Hepatocyte (in vitro differentiated cells): Measurements from ENCODE around the gene RBM33. TPM values are rescaled to one million over a fixed set of nuclear protein-coding genes. Genes with fewer than 3 reads are reported as not detected.

ENCODE experiments used
- DNase-seq: peaks from one replicate; pipeline ENCODE4 v3.0.0-alpha.2; 2016; ENCODE audit warnings: low spot score
- H2AFZ ChIP-seq: fragments of 200-600 bp; sonication (generic); 2 replicates; pipeline ENCODE4 v1.6.0; 2016; ENCODE audit warnings: antibody characterized with exemption, mild to moderate bottlenecking
- H3K27ac ChIP-seq: fragments of 200-600 bp; sonication (generic); 2 replicates; pipeline ENCODE4 v1.5.1; 2016; ENCODE audit warnings: mild to moderate bottlenecking
- H3K27me3 ChIP-seq: fragments of 200-600 bp; sonication (generic); 2 replicates; pipeline ENCODE4 v1.6.1; 2016
- H3K36me3 ChIP-seq: fragments of 200-600 bp; sonication (generic); replicated peaks from 2 replicates; pipeline ENCODE4 v1.5.1; 2016; ENCODE audit warnings: low read depth; ENCODE audit not compliant: insufficient read depth
- H3K4me1 ChIP-seq: fragments of 200-600 bp; sonication (generic); 2 replicates; pipeline ENCODE4 v1.5.1; 2016; ENCODE audit warnings: mild to moderate bottlenecking, moderate library complexity; ENCODE audit not compliant: insufficient read depth
- H3K4me2 ChIP-seq: fragments of 200-600 bp; sonication (generic); 2 replicates; pipeline ENCODE4 v1.6.0; 2016
- H3K4me3 ChIP-seq: fragments of 200-600 bp; sonication (generic); 2 replicates; pipeline ENCODE4 v1.5.1; 2016; ENCODE audit warnings: mild to moderate bottlenecking
- H3K79me2 ChIP-seq: fragments of 200-600 bp; sonication (generic); 2 replicates; pipeline ENCODE4 v1.6.0; 2017; ENCODE audit warnings: mild to moderate bottlenecking
- H3K9me2 ChIP-seq: fragments of 200-600 bp; sonication (generic); replicated peaks from 2 replicates; pipeline ENCODE4 v1.6.0; 2017; ENCODE audit warnings: mild to moderate bottlenecking; ENCODE audit not compliant: insufficient read depth
- H3K9me3 ChIP-seq: fragments of 200-600 bp; sonication (generic); 2 replicates; pipeline ENCODE4 v1.5.1; 2016; ENCODE audit warnings: low read depth, mild to moderate bottlenecking
- H4K20me1 ChIP-seq: fragments of 200-600 bp; sonication (generic); 2 replicates; pipeline ENCODE4 v1.6.0; 2016; ENCODE audit warnings: mild to moderate bottlenecking; ENCODE audit not compliant: insufficient read depth, poor library complexity, severe bottlenecking
- EZH2 ChIP-seq: fragments of 200-600 bp; sonication (generic); IDR thresholded peaks from 2 replicates; pipeline ENCODE4 v1.6.1; 2016; ENCODE audit warnings: antibody characterized with exemption, mild to moderate bottlenecking, borderline replicate concordance
- EZH2phosphoT487 ChIP-seq: fragments of 200-600 bp; sonication (generic); IDR thresholded peaks from one replicate; pipeline ENCODE4 v1.6.1; 2018; ENCODE audit warnings: antibody characterized with exemption, mild to moderate bottlenecking, low read depth, moderate library complexity; ENCODE audit not compliant: unreplicated experiment, severe bottlenecking
- WGBS: methylation state at CpG from one replicate; pipeline ENCODE4 v1.1.6; 2016; ENCODE audit warnings: low lambda C conversion rate; ENCODE audit errors: missing lambda C conversion rate; 5-methylcytosine and 5-hydroxymethylcytosine counted together
- polyA plus RNA-seq: library from polyadenylated mRNA; unstranded; fragments of >200 nt; fragmentation: Nextera tagmentation; extraction: Ambion mirVana; gene quantifications from 2 replicates; pipeline ENCODE4 v1.2.1, GENCODE V29; 2016
- total RNA-seq: library from RNA; depleted of rRNA; stranded (reverse); fragments of >200 nt; gene quantifications from 2 replicates; pipeline ENCODE4 v1.2.3, GENCODE V29; 2014
- TF ChIP-seq, protein P1 (sequence below): fragments of 200-600 bp; sonication (generic); IDR thresholded peaks from 2 replicates; pipeline ENCODE4 v1.5.1; 2016; ENCODE audit warnings: antibody characterized with exemption, mild to moderate bottlenecking; ENCODE audit not compliant: poor library complexity

RBM33 gene
- total and polyA plus RNA-seq, 2 experiments from 2014 or later: 24.8 to 40.8 TPM

DNA sequence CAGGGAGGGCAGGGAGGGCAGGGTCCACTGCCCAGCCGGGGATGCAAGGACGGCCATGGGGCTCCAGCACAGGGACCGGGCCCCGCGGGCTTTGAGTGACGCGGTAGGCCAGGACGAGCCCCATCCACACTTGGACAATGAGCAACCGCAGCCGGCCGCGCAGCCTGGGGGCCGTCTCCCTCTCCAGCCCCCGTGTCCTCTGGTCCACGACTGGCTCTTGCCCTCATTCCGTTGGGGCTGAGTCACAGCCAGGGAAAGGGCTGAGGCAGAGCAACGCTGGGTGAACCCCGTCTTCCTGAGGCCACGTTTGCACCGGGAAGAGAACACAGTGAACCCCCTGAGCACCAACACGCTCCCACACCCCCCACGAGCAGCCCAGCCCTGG is 144.1 kb downstream of the RBM33 start:
- H3K4me2 ChIP-seq: no peak overlapping the region
- H4K20me1 ChIP-seq: no peaks in the 10 kb centered on the region
- H3K27ac ChIP-seq: no peak overlapping the region
- H3K4me3 ChIP-seq: no peak overlapping the region
- H3K4me1 ChIP-seq: no peaks in the 10 kb centered on the region
- H3K36me3 ChIP-seq: no peaks in the 10 kb centered on the region
- H3K27me3 ChIP-seq: no peaks in the 10 kb centered on the region
- 96% methylated on average over 14 of the region's 22 CpGs for WGBS
- TF ChIP-seq, protein P1, sequence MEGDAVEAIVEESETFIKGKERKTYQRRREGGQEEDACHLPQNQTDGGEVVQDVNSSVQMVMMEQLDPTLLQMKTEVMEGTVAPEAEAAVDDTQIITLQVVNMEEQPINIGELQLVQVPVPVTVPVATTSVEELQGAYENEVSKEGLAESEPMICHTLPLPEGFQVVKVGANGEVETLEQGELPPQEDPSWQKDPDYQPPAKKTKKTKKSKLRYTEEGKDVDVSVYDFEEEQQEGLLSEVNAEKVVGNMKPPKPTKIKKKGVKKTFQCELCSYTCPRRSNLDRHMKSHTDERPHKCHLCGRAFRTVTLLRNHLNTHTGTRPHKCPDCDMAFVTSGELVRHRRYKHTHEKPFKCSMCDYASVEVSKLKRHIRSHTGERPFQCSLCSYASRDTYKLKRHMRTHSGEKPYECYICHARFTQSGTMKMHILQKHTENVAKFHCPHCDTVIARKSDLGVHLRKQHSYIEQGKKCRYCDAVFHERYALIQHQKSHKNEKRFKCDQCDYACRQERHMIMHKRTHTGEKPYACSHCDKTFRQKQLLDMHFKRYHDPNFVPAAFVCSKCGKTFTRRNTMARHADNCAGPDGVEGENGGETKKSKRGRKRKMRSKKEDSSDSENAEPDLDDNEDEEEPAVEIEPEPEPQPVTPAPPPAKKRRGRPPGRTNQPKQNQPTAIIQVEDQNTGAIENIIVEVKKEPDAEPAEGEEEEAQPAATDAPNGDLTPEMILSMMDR: no peak
- TF ChIP-seq EZH2 (no peak), EZH2phosphoT487 (no peak)
- no peaks in the 10 kb centered on the region for H3K9me3 ChIP-seq
- no peaks in the 10 kb centered on the region for H3K79me2 ChIP-seq
- no peak overlapping the region for H2AFZ ChIP-seq
- DNase-seq: no peak
- no peaks in the 10 kb centered on the region for H3K9me2 ChIP-seq

DNA sequence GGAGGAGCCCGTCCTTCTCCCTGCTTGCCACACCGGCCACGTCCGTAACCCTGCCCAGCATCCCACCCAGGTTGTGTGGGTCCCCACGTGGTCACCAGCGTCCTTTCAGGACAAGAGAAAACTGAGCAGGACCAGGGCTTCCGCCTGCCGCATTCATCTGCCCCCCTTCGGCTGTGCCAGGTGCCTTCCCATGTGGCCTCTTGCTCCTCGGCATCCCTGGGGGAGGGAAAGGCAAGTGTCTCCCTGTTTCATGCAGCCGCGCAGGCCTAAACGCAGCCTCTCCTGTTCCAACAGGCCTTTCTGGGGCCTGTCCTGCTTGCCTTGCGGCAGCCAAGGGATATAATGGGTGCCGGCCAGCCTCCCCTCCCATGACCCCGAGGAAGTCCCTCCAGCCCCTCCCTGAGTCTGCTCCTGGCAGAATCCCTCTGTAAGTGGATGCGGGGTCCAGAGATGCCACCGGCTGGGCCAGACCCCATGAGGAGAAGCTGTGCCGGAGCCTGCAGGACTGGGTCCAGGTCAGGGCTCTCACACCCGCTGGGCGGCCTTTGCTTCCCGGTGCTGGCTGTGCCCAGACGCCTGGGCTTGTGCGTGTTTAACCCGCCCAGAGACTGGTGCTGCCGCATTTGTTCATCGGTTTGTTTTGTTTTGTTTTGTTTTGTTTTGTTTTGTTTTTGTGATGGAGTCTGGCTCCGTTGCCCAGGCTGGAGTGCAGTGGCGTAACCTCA is 144.7 kb downstream of the RBM33 start:
- Histone ChIP-seq H3K9me3 (no peaks in the 10 kb centered on the region), H3K9me2 (no peaks in the 10 kb centered on the region), H3K4me2 (no peak overlapping the region), H2AFZ (no peak overlapping the region), H3K27me3 (no peaks in the 10 kb centered on the region), H3K27ac (no peak overlapping the region), H4K20me1 (no peaks in the 10 kb centered on the region), H3K36me3 (no peaks in the 10 kb centered on the region), H3K4me1 (no peaks in the 10 kb centered on the region), H3K4me3 (no peak overlapping the region), H3K79me2 (no peaks in the 10 kb centered on the region)
- DNase-seq: no peak
- WGBS: 90% methylated on average over 29 of the region's 29 CpGs
- TF ChIP-seq, protein P1: no peak
- TF ChIP-seq EZH2phosphoT487 (no peak), EZH2 (no peak)

DNA sequence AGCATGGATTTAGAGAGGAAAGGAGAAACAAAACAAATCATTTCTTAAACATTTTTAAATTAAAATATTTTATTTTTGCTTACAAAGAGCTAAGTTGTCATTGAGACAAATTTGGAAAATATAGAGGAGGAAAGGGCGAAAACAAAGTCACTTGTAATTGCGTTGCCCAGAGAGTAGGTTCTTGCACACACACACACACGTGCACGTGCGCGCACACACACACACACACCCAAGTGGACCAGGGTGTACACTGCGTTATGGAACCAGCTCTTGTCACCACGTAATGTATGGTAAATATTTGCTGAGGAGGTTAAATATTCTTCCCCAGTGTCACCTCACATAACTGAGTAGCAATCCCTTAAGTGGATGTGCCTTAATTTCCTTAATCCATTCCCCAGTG is 146.2 kb downstream of the RBM33 start:
- H3K27me3 ChIP-seq: no peaks in the 10 kb centered on the region
- H3K4me3 ChIP-seq: no peak overlapping the region
- DNase-seq: no peak
- no peak overlapping the region for H3K4me2 ChIP-seq
- H4K20me1 ChIP-seq: no peaks in the 10 kb centered on the region
- H3K9me2 ChIP-seq: no peaks in the 10 kb centered on the region
- H3K4me1 ChIP-seq: no peaks in the 10 kb centered on the region
- WGBS: 55% methylated on average over 8 of the region's 8 CpGs
- H3K79me2 ChIP-seq: no peaks in the 10 kb centered on the region
- H3K9me3 ChIP-seq: no peaks in the 10 kb centered on the region
- TF ChIP-seq EZH2phosphoT487 (no peak), EZH2 (no peak)
- TF ChIP-seq, protein P1: no peak
- H3K27ac ChIP-seq: no peak overlapping the region
- H3K36me3 ChIP-seq: no peaks in the 10 kb centered on the region
- no peak overlapping the region for H2AFZ ChIP-seq
